Thyroid gland (tissue), 4 donors: ENCODE results near the gene MSH2. TPM values are rescaled to one million over a fixed set of nuclear protein-coding genes. Genes with fewer than 3 reads are reported as not detected.
"Not testable (repeated sequence)": the region's sequence is repeated elsewhere in the genome, so short reads cannot be mapped to it uniquely, and the experiment has no call there.

ENCODE experiments used
- DNase-seq, 2 donors: peaks; one replicate each; pipeline ENCODE4 v3.0.0-alpha.2; 2019
- H3K27ac ChIP-seq, 3 donors: fragments of 200-600 bp; sonication (generic); 1 replicate in 2 of 3; 2 replicates in 1 of 3; pipeline ENCODE4 v1.5.1; 2016 to 2019; ENCODE audit warnings: mild to moderate bottlenecking in 1 of 3, moderate library complexity in 1 of 3
- H3K27me3 ChIP-seq: fragments of 200-600 bp; sonication (generic); one replicate; pipeline ENCODE4 v1.5.1; 2019
- H3K36me3 ChIP-seq, 2 donors: fragments of 200-600 bp; sonication (generic); one replicate each; pipeline ENCODE4 v1.5.1; 2016 to 2019
- H3K4me1 ChIP-seq, 2 donors: fragments of 200-600 bp; sonication (generic); one replicate each; pipeline ENCODE4 v1.5.1; 2017 to 2019
- H3K4me3 ChIP-seq, 3 donors: fragments of 200-600 bp; sonication (generic); replicated peaks in 1 of 3; 1 replicate in 2 of 3; 2 replicates in 1 of 3; pipeline ENCODE4 v1.5.1; 2016; ENCODE audit warnings: mild to moderate bottlenecking in 1 of 3
- H3K9me3 ChIP-seq: fragments of 200-600 bp; sonication (generic); one replicate; pipeline ENCODE4 v1.5.1; 2017
- CTCF ChIP-seq, 6 experiments: fragments of 200-600 bp in 3 of 6; fragments of 450-650 bp in 3 of 6; sonication (generic) in 3 of 6; IDR thresholded peaks; one replicate each; pipeline ENCODE4 v1.5.1; 2016 to 2019; ENCODE audit warnings: antibody characterized with exemption in 6 of 6, mild to moderate bottlenecking in 2 of 6, inconsistent platforms in 1 of 6, moderate library complexity in 1 of 6
- POLR2A ChIP-seq, 2 donors: fragments of 450-650 bp; IDR thresholded peaks; one replicate each; pipeline ENCODE4 v1.6.1; 2017; ENCODE audit warnings: antibody characterized with exemption in 2 of 2, mild to moderate bottlenecking in 2 of 2, moderate library complexity in 1 of 2
- WGBS, 2 donors: methylation state at CpG; one replicate each; pipeline ENCODE4 v1.1.5; 2017; 5-methylcytosine and 5-hydroxymethylcytosine counted together
- intact Hi-C: fragments of 100-400 bp; cut with DNase I; formaldehyde crosslinking; loops from one replicate; pipeline ENCODE4 v1.15.1; 2023
- total RNA-seq, 4 donors: library from RNA; depleted of rRNA; stranded (reverse); fragments of >200 nt; gene quantifications; one replicate each; pipeline ENCODE4 v1.2.3, GENCODE V29; 2016

Gene MSH2
- total RNA-seq, 4 donors from 2014 or later: 21.7 to 28.4 (median 24.3) TPM

- WGBS, 2 donors: 90 to 94% methylated on average over 7 of the region's 7 CpGs
- H3K36me3 ChIP-seq: no peaks in the 10 kb centered on the region
- H3K27ac ChIP-seq: no peak overlapping the region
- no peaks in the 10 kb centered on the region for H3K27me3 ChIP-seq
- TF ChIP-seq CTCF (IDR thresholded peaks at IDR 0.05) (no peak), POLR2A (IDR thresholded peaks at IDR 0.05) (no peak)
- intact Hi-C loops: no loop called here
- no peak overlapping the region for H3K4me3 ChIP-seq
- H3K9me3 ChIP-seq: no peaks in the 10 kb centered on the region
- H3K4me1 ChIP-seq: no peaks in the 10 kb centered on the region
- no peak for DNase-seq
These were observed 96.8 kb downstream of the MSH2 start for GRCh38 chr2:47499621-47500309.

GRCh38 chr2:47501374-47502200 is 98.6 kb downstream of the MSH2 start:
- H3K27me3 ChIP-seq: no peaks in the 10 kb centered on the region
- no peaks in the 10 kb centered on the region for H3K9me3 ChIP-seq
- TF ChIP-seq CTCF (IDR thresholded peaks at IDR 0.05): no peak
- TF ChIP-seq POLR2A (IDR thresholded peaks at IDR 0.05): no peak
- H3K27ac ChIP-seq: no peak overlapping the region
- H3K4me3 ChIP-seq: no peak overlapping the region
- DNase-seq: no peak
- intact Hi-C loops: no loop called here
- no peaks in the 10 kb centered on the region for H3K36me3 ChIP-seq
- 63 to 67% methylated on average over 3 of the region's 3 CpGs for whole genome bisulfite sequencing, 2 donors
- no peaks in the 10 kb centered on the region for H3K4me1 ChIP-seq

GRCh38 chr2:47502498-47502897 is 99.5 kb downstream of the MSH2 start:
- H3K27me3 ChIP-seq, H3K9me3 ChIP-seq: not testable (repeated sequence)

GRCh38 chr2:47503481-47504070 is 100.6 kb downstream of the MSH2 start:
- Histone ChIP-seq H3K4me1 (no peaks in the 10 kb centered on the region), H3K27ac (no peak overlapping the region), H3K9me3 (no peaks in the 10 kb centered on the region), H3K4me3 (no peak overlapping the region), H3K27me3 (no peaks in the 10 kb centered on the region), H3K36me3 (no peaks in the 10 kb centered on the region)
- no peak for TF ChIP-seq POLR2A (IDR thresholded peaks at IDR 0.05)
- TF ChIP-seq CTCF (IDR thresholded peaks at IDR 0.05): no peak
- no peak for DNase-seq
- WGBS, 2 donors: 95% methylated on average over 7 to 8 of the region's 8 CpGs
- intact Hi-C loops: no loop called here

More at GRCh38 chr2:47502498-47502897, 99.5 kb downstream of the MSH2 start:
- H3K4me1 ChIP-seq, DNase-seq, H3K36me3 ChIP-seq, H3K4me3 ChIP-seq, intact Hi-C loops, H3K27ac ChIP-seq: not testable (repeated sequence)
- 84% methylated on average over 2 of the region's 2 CpGs for WGBS, 2 donors

- no peaks in the 10 kb centered on the region for H3K36me3 ChIP-seq
- TF ChIP-seq POLR2A (IDR thresholded peaks at IDR 0.05): no peak
- no peak for TF ChIP-seq CTCF (IDR thresholded peaks at IDR 0.05)
- no peaks in the 10 kb centered on the region for H3K4me1 ChIP-seq
- no peak overlapping the region for H3K4me3 ChIP-seq
- WGBS, 2 donors: 91 to 97% methylated on average over 6 of the region's 6 CpGs
- no peak for DNase-seq
- intact Hi-C loops: no loop called here
- no peaks in the 10 kb centered on the region for H3K27me3 ChIP-seq
- H3K27ac ChIP-seq: no peak overlapping the region
- H3K9me3 ChIP-seq: no peaks in the 10 kb centered on the region
These were observed 101.3 kb downstream of the MSH2 start for GRCh38 chr2:47504174-47504810.
